Measurements from ENCODE around the gene RHOJ. TPM values are rescaled to one million over a fixed set of nuclear protein-coding genes. Genes with fewer than 3 reads are reported as not detected.
A peak's percentile ranks its signal among the peaks of the same experiment; 100 is the strongest.
"Not testable (repeated sequence)": the region's sequence is repeated elsewhere in the genome, so short reads cannot be mapped to it uniquely, and the experiment has no call there.

The RHOJ gene
- total RNA-seq, 1 donor from 2014 or later, result 29.2 TPM

DNA sequence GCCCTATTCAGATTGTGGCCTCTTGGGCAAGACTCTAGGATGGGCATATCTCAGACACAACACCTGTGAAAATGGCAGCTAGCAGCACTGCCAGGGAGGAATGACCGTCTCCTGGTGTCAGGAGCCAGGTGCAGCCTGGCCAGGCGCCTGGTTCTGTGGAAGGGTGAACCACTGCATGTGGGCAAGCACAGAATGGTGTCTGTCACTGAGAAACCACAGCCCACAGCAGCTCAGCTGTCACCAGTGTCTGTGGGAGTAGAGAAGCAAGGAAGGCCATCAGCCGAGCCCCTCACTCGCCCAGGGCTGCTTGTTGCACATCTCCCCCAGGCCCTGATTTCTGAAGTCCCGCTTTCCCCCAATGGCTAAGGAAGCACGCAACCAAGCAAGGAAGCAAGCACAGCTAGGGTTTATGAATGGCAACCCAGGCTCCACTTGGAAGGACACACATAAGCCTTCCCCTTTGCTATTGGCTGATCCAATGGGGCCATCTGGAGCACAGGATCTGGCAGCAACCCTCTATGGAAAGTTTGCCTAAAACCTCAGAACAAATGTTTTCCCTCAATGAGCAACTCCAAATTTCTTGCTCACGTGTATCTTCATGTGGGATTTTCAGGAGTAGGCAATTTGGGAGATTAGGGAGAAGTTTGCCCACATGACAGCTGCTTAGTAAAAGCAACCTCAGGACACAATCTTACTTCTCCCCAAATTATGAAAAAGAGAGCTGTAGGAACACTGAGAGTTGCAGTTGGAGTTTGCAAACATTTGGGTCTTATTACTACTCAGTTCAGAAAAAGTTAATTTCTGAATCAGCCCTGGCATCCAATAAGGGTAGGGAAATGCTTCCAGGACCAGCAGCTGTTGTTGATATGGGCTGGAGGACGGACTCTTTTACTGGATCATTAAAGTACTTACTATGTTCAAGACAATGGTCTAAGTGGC is 69.7 kb downstream of the RHOJ start:
- intact Hi-C loops (cut with DNase I), result loop anchor here (10.0 kb wide), 2 partner anchors 89 to 1099 kb away; no protein-coding TSS in a partner anchor
- peak; percentile 53 to 76 for ATAC-seq
- Histone ChIP-seq H3K27me3 (ENCODE audit: low read depth) (no peaks in the 10 kb centered on the region), H3K27ac (no peak overlapping the region), H3K36me3 (peaks cover 4% of the 10 kb centered on the region), H3K9me3 (no peaks in the 10 kb centered on the region), H3K4me1 (peaks cover 14% of the 10 kb centered on the region), H3K4me3 (no peak overlapping the region)
- no peak for DNase-seq
- no peak for TF ChIP-seq CTCF (IDR thresholded peaks at IDR 0.05)

GRCh38 chr14:63275611-63276010 is 71.4 kb downstream of the RHOJ start:
- H3K36me3 ChIP-seq, result peaks cover 4% of the 10 kb centered on the region
- intact Hi-C loops (cut with DNase I), result loop anchor here (10.0 kb wide), 2 partner anchors 91 to 1101 kb away; no protein-coding TSS in a partner anchor
- no peak for ATAC-seq
- no peak overlapping the region for H3K4me3 ChIP-seq
- no peaks in the 10 kb centered on the region for H3K27me3 ChIP-seq (ENCODE audit: low read depth)
- TF ChIP-seq CTCF (IDR thresholded peaks at IDR 0.05), result no peak
- H3K4me1 ChIP-seq, result peaks cover 14% of the 10 kb centered on the region
- H3K27ac ChIP-seq, result no peak overlapping the region
- H3K9me3 ChIP-seq, result no peaks in the 10 kb centered on the region
- DNase-seq, result no peak

DNA sequence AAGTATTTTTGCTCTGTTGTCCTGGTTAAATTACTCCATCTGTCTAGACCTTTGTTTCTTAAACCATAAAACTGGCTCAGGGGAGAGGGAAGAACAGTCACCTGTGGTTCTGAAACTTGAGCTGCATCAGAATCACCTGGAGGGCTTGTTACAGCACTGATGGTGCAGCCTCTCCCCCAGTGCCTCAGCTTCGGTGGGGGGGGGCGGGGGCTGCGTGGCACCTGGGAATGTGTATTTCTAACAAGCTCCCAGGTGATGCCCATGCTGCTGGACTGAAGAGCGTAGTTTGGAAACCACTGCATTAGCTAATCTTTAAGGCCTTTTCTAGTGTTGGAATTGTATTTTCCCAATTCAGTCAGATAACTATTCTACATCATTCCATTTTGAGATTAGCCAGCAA is 71.8 kb downstream of the RHOJ start:
- Histone ChIP-seq H3K4me3 (no peak overlapping the region), H3K27me3 (ENCODE audit: low read depth) (no peaks in the 10 kb centered on the region), H3K36me3 (peaks cover 4% of the 10 kb centered on the region), H3K27ac (no peak overlapping the region), H3K9me3 (no peaks in the 10 kb centered on the region), H3K4me1 (peaks cover 14% of the 10 kb centered on the region)
- DNase-seq (no peak), ATAC-seq (no peak)
- intact Hi-C loops (cut with DNase I), result loop anchor here (10.0 kb wide), 2 partner anchors 91 to 1101 kb away; no protein-coding TSS in a partner anchor
- no peak for TF ChIP-seq CTCF (IDR thresholded peaks at IDR 0.05)

- ATAC-seq (peak in 1 of 2 donors; percentile 39), DNase-seq (no peak)
- H3K4me1 ChIP-seq, result peaks cover 14% of the 10 kb centered on the region
- intact Hi-C loops (cut with DNase I), result loop anchor here (10.0 kb wide), 2 partner anchors 92 to 1102 kb away; no protein-coding TSS in a partner anchor
- peaks cover 4% of the 10 kb centered on the region for H3K36me3 ChIP-seq
- H3K9me3 ChIP-seq, result no peaks in the 10 kb centered on the region
- no peak overlapping the region for H3K4me3 ChIP-seq
- TF ChIP-seq CTCF (IDR thresholded peaks at IDR 0.05), result peak; percentile 78
- no peaks in the 10 kb centered on the region for H3K27me3 ChIP-seq (ENCODE audit: low read depth)
- H3K27ac ChIP-seq, result no peak overlapping the region
These were observed 72.5 kb downstream of the RHOJ start for GRCh38 chr14:63276492-63277342.

DNA sequence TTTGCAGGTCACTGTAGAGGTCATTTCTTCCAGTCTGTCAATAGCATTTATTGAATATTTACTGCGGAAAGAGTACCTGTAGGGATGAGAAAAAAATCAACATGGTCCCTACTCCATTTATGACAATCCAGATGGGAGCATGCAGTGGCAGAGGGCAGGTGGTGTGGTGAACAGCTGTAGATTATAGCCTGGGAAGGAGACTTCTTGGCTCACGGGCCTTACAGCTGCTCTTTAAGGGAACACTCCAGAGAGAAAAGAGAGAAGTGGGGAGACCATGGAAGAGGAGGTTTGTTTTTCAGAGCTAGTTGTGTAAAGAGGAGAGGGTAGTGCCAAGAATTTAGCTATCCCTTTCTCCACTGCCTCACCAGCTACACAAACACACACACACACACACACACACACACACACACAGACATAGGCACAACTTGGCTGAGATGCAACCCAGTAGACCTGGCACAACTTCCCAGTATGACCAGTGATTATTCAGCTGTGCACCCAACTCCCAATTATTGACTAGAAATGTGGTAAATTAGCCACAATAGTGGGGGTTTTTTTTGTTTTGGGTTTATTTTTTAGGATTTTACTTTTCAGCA is 73.4 kb downstream of the RHOJ start:
- peaks cover 14% of the 10 kb centered on the region for H3K4me1 ChIP-seq
- no peaks in the 10 kb centered on the region for H3K27me3 ChIP-seq (ENCODE audit: low read depth)
- H3K9me3 ChIP-seq, result no peaks in the 10 kb centered on the region
- no peak overlapping the region for H3K4me3 ChIP-seq
- H3K27ac ChIP-seq, result no peak overlapping the region
- no peak for TF ChIP-seq CTCF (IDR thresholded peaks at IDR 0.05)
- DNase-seq (no peak), ATAC-seq (no peak)
- intact Hi-C loops (cut with DNase I), result loop anchor here (10.0 kb wide), 2 partner anchors 93 to 1103 kb away; no protein-coding TSS in a partner anchor
- H3K36me3 ChIP-seq, result no peaks in the 10 kb centered on the region

- H3K4me1 ChIP-seq; ATAC-seq; H3K4me3 ChIP-seq; H3K27ac ChIP-seq; H3K36me3 ChIP-seq; H3K27me3 ChIP-seq (ENCODE audit: low read depth); DNase-seq; H3K9me3 ChIP-seq: not testable (repeated sequence)
- intact Hi-C loops (cut with DNase I), result loop anchor here (10.0 kb wide), 2 partner anchors 95 to 1105 kb away; no protein-coding TSS in a partner anchor
These were observed 75.7 kb downstream of the RHOJ start for GRCh38 chr14:63279933-63280332.

Measured in lower lobe of right lung (tissue), 2 donors.